Mesothelial cell of epicardium (in vitro differentiated cells): ENCODE data around the gene GRK5. TPM values are rescaled to one million over a fixed set of nuclear protein-coding genes. Genes with fewer than 3 reads are reported as not detected.
"Not testable (repeated sequence)": the region's sequence is repeated elsewhere in the genome, so short reads cannot be mapped to it uniquely, and the experiment has no call there.

Experiments
- DNase-seq, 2 experiments: peaks; one replicate each; pipeline ENCODE4 v3.0.0; 2021; ENCODE audit warnings: low spot score in 2 of 2; ENCODE audit not compliant: unreplicated experiment in 2 of 2
- H3K27ac Mint-ChIP-seq: 2 replicates; pipeline ENCODE4 v1.8.0; 2021; ENCODE audit warnings: mixed read lengths
- H3K27me3 Mint-ChIP-seq: 2 replicates; pipeline ENCODE4 v1.8.0; 2021; ENCODE audit warnings: low read depth, mixed read lengths
- H3K36me3 Mint-ChIP-seq: 2 replicates; pipeline ENCODE4 v1.8.0; 2021; ENCODE audit warnings: mixed read lengths
- H3K4me1 Mint-ChIP-seq: 2 replicates; pipeline ENCODE4 v1.8.0; 2021; ENCODE audit warnings: mixed read lengths
- H3K4me3 Mint-ChIP-seq: 2 replicates; pipeline ENCODE4 v1.8.0; 2021; ENCODE audit warnings: mild to moderate bottlenecking, moderate library complexity, mixed read lengths
- H3K9me3 Mint-ChIP-seq: 2 replicates; pipeline ENCODE4 v1.8.0; 2021; ENCODE audit warnings: mixed read lengths
- total RNA-seq: library from RNA; stranded (reverse); gene quantifications from 3 replicates; pipeline ENCODE4 v1.2.1, GENCODE V29; 2021
- TF ChIP-seq, protein P1 (sequence below): fragments of 200-600 bp; sonication (generic); IDR thresholded peaks from one replicate; pipeline ENCODE4 v1.5.0; 2021; ENCODE audit warnings: antibody characterized with exemption; ENCODE audit not compliant: unreplicated experiment

Gene GRK5
- total RNA-seq, 1 donor from 2014 or later = 14.5 TPM

DNA sequence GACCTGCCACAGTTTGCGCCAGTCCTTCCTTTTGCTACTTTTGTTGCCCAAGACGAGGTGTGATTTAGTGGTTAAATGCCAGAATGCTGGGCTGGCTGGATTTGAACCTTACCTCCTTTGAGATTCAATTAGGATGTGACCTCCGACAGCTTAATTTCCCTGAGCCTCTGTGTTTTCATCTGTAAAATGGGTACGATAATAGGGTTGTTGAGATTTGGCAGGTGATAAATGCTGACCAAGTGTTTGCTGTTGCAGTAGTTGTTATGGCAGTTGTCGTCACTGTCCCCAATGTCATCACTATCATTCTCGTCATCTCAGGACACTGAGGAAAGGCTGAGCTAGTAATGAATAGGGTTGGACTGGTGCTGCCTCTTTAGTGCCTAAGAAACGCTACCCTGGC lies 61.1 kb downstream of the GRK5 start:
- Mint-ChIP-seq H3K27me3 (no peaks in the 10 kb centered on the region), H3K36me3 (no peaks in the 10 kb centered on the region), H3K4me1 (peaks cover 20% of the 10 kb centered on the region), H3K4me3 (no peak overlapping the region), H3K27ac (no peak overlapping the region), H3K9me3 (no peaks in the 10 kb centered on the region)
- DNase-seq = no peak
- TF ChIP-seq, protein P1, sequence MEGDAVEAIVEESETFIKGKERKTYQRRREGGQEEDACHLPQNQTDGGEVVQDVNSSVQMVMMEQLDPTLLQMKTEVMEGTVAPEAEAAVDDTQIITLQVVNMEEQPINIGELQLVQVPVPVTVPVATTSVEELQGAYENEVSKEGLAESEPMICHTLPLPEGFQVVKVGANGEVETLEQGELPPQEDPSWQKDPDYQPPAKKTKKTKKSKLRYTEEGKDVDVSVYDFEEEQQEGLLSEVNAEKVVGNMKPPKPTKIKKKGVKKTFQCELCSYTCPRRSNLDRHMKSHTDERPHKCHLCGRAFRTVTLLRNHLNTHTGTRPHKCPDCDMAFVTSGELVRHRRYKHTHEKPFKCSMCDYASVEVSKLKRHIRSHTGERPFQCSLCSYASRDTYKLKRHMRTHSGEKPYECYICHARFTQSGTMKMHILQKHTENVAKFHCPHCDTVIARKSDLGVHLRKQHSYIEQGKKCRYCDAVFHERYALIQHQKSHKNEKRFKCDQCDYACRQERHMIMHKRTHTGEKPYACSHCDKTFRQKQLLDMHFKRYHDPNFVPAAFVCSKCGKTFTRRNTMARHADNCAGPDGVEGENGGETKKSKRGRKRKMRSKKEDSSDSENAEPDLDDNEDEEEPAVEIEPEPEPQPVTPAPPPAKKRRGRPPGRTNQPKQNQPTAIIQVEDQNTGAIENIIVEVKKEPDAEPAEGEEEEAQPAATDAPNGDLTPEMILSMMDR = no peak

DNA sequence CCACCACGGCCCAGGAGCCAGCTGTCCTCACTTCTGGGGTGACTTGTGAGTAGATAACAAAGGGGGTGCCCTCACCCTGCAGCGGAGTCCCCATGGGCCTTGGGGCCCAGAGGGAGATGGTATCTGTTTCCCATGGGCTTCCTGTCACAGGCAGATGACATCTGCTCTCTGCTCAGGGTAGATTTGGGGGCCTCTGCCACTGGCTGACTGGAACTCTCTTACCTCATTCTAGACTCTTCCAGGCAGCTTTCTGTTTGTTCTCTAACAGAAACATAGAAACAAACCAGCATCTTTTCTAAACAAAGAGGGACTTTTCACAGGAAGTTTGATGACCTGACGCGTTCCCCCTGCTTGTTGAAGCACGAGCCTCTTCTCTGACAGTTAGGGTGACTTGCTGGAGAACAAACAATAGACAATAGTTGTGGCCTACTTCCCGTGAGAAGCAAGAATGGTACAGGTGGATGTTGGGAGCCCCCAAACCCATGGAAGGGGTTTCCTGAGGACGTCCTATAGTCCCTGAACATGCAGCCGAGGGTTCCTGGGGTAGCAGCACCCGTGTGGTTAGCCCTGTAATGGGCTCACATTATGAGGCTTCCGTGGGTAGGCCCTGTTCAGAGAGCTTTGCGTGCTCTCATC lies 61.6 kb downstream of the GRK5 start:
- Mint-ChIP-seq H3K36me3 (no peaks in the 10 kb centered on the region), H3K27me3 (no peaks in the 10 kb centered on the region), H3K4me3 (no peak overlapping the region), H3K27ac (peak overlapping the region; percentile 6), H3K9me3 (no peaks in the 10 kb centered on the region), H3K4me1 (peaks cover 20% of the 10 kb centered on the region)
- TF ChIP-seq, protein P1 = no peak
- no peak for DNase-seq

DNA sequence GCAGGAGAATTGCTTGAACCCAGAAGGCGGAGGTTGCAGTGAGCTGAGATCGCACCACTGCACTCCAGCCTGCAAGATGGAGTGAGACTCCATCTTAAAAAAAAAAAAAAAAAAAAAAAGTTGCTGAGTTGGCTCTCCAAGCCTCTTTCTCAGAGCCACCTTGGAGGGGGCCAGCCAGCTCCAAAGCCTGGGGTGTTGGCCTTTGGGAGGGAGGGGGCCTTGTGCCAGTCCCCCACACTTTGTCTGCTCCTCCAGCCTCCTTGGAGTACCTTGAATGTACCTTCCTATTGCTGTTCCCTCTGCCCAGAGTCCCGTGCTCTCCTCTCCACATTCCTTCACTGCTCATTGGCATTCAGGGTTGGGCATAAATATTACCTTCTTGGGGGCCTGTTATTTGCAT lies 62.4 kb downstream of the GRK5 start:
- no peaks in the 10 kb centered on the region for H3K27me3 Mint-ChIP-seq
- no peak overlapping the region for H3K27ac Mint-ChIP-seq

DNA sequence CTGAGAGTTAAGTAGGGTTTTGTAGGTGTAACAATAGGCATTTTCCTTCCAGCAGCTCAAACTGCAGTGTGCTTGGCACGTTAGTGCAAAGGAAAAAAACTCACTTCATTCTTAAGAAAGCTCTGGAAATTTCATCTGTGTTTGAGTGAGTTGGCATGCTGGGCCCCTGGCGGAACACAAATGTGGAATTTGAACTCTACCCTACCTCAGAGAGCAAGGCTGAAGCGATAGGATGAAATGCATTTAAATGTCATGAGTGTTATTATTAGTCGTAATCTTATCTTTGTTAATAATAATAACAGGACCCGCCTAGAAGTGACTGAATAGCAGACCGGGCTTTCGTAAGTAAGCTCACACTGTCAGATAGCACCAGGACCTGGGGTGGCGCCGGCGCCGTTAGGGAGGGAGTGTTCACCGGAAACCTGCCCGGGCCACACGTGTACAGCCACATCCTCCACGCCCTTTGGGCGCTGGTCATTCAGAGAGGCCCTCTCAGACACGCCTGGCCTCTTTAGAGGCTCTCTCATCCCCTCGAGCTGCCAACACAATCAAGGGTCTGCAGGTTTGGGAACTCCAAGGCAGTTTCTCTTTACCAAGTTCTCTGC lies 63.5 kb downstream of the GRK5 start:
- no peak overlapping the region for H3K27ac Mint-ChIP-seq

More for the DNA sequence above, 62.4 kb downstream of the GRK5 start:
- no peak for DNase-seq
- H3K9me3 Mint-ChIP-seq = no peaks in the 10 kb centered on the region
- TF ChIP-seq, protein P1 = no peak
- no peaks in the 10 kb centered on the region for H3K36me3 Mint-ChIP-seq
- no peak overlapping the region for H3K4me3 Mint-ChIP-seq
- peaks cover 21% of the 10 kb centered on the region for H3K4me1 Mint-ChIP-seq

DNA sequence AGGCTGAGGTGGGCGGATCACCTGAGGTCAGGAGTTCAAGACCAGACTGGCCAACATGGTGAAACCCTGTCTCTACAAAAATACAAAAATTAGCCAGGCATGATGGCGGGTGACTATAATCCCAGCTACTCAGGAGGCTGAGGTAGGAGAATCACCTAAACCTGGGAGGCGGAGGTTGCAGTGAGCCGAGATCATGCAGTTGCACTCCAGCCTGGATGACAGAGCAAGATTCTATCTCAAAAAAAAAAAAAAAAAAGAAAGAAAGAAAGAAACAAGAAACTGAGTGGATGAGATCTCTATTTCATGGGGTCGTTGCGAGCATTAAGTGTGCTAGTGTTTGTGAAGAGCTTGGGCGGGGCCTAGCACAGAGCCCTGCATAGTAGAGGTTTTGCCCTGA lies 65.0 kb downstream of the GRK5 start:
- H3K4me1 Mint-ChIP-seq = peaks cover 31% of the 10 kb centered on the region
- not testable (repeated sequence) for H3K27me3 Mint-ChIP-seq, H3K4me3 Mint-ChIP-seq, H3K36me3 Mint-ChIP-seq, H3K27ac Mint-ChIP-seq, DNase-seq, H3K9me3 Mint-ChIP-seq

More for the DNA sequence above, 63.5 kb downstream of the GRK5 start:
- H3K9me3 Mint-ChIP-seq = no peaks in the 10 kb centered on the region
- H3K4me1 Mint-ChIP-seq = peaks cover 31% of the 10 kb centered on the region
- DNase-seq = no peak
- TF ChIP-seq, protein P1 = no peak
- no peaks in the 10 kb centered on the region for H3K36me3 Mint-ChIP-seq
- H3K4me3 Mint-ChIP-seq = no peak overlapping the region
- no peaks in the 10 kb centered on the region for H3K27me3 Mint-ChIP-seq

DNA sequence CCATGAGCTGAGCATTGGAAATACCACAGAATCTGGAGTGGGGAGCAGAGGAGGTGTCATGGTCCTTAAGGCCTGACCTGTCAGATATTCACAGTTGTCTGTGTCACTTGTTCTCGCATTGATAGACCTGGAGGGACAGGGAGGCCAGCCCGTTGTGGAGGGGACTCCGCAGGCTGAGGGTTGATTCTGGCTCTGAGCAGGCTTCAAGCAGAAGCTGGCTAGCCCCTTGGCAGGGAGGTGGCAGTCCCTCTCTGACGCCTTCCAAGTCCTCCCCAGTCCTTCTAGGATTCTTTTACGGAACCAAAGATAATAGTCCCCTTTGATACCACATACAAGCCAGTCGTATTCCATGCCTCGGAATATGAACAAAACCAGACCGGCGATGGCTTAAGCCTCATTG lies 65.4 kb downstream of the GRK5 start:
- DNase-seq = no peak
- TF ChIP-seq, protein P1 = no peak
- Mint-ChIP-seq H3K4me3 (no peak overlapping the region), H3K36me3 (peaks cover 2% of the 10 kb centered on the region), H3K27me3 (no peaks in the 10 kb centered on the region), H3K27ac (no peak overlapping the region), H3K9me3 (peaks cover 5% of the 10 kb centered on the region), H3K4me1 (peaks cover 31% of the 10 kb centered on the region)
